ENCODE data around the gene IDH3A. TPM values are rescaled to one million over a fixed set of nuclear protein-coding genes. Genes with fewer than 3 reads are reported as not detected.

The IDH3A gene
- total RNA-seq, 1 donor from 2014 or later, result 48.7 TPM

- H3K9me3 Mint-ChIP-seq (ENCODE audit: low read depth), result peaks cover 2% of the 10 kb centered on the region
- no peaks in the 10 kb centered on the region for H3K4me1 Mint-ChIP-seq (ENCODE audit: low read depth)
- H3K36me3 Mint-ChIP-seq (ENCODE audit: low read depth), result peaks cover 3% of the 10 kb centered on the region
- DNase-seq (ENCODE audit: low spot score), result peak; percentile 12
- no peak overlapping the region for H3K4me3 Mint-ChIP-seq (ENCODE audit: unreplicated experiment)
- TF ChIP-seq, protein P1, sequence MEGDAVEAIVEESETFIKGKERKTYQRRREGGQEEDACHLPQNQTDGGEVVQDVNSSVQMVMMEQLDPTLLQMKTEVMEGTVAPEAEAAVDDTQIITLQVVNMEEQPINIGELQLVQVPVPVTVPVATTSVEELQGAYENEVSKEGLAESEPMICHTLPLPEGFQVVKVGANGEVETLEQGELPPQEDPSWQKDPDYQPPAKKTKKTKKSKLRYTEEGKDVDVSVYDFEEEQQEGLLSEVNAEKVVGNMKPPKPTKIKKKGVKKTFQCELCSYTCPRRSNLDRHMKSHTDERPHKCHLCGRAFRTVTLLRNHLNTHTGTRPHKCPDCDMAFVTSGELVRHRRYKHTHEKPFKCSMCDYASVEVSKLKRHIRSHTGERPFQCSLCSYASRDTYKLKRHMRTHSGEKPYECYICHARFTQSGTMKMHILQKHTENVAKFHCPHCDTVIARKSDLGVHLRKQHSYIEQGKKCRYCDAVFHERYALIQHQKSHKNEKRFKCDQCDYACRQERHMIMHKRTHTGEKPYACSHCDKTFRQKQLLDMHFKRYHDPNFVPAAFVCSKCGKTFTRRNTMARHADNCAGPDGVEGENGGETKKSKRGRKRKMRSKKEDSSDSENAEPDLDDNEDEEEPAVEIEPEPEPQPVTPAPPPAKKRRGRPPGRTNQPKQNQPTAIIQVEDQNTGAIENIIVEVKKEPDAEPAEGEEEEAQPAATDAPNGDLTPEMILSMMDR (IDR thresholded peaks at IDR 0.05), result no peak
- no peak overlapping the region for H3K27ac Mint-ChIP-seq (ENCODE audit: unreplicated experiment)
- H3K27me3 Mint-ChIP-seq (ENCODE audit: low read depth), result peaks cover 8% of the 10 kb centered on the region
Observed at GRCh38 chr15:78182821-78183220, 33.7 kb downstream of the IDH3A start.

- Mint-ChIP-seq H3K36me3 (ENCODE audit: low read depth) (peaks cover 2% of the 10 kb centered on the region), H3K4me3 (ENCODE audit: unreplicated experiment) (no peak overlapping the region), H3K27me3 (ENCODE audit: low read depth) (peaks cover 5% of the 10 kb centered on the region), H3K9me3 (ENCODE audit: low read depth) (peaks cover 12% of the 10 kb centered on the region), H3K27ac (ENCODE audit: unreplicated experiment) (no peak overlapping the region), H3K4me1 (ENCODE audit: low read depth) (no peaks in the 10 kb centered on the region)
- DNase-seq (ENCODE audit: low spot score), result peak; percentile 63
- TF ChIP-seq, protein P1 (IDR thresholded peaks at IDR 0.05), result no peak
Observed at GRCh38 chr15:78192826-78193594, 43.8 kb downstream of the IDH3A start.

GRCh38 chr15:78193731-78194567, 44.8 kb downstream of the IDH3A start:
- Mint-ChIP-seq H3K4me3 (ENCODE audit: unreplicated experiment) (no peak overlapping the region), H3K4me1 (ENCODE audit: low read depth) (no peaks in the 10 kb centered on the region), H3K9me3 (ENCODE audit: low read depth) (peaks cover 12% of the 10 kb centered on the region), H3K27me3 (ENCODE audit: low read depth) (peaks cover 5% of the 10 kb centered on the region), H3K36me3 (ENCODE audit: low read depth) (peaks cover 2% of the 10 kb centered on the region), H3K27ac (ENCODE audit: unreplicated experiment) (no peak overlapping the region)
- TF ChIP-seq, protein P1 (IDR thresholded peaks at IDR 0.05), result no peak
- peak; percentile 77 for DNase-seq (ENCODE audit: low spot score)

- no peaks in the 10 kb centered on the region for H3K4me1 Mint-ChIP-seq (ENCODE audit: low read depth)
- TF ChIP-seq, protein P1 (IDR thresholded peaks at IDR 0.05), result no peak
- peaks cover 12% of the 10 kb centered on the region for H3K9me3 Mint-ChIP-seq (ENCODE audit: low read depth)
- DNase-seq (ENCODE audit: low spot score), result peak; percentile 72
- H3K4me3 Mint-ChIP-seq (ENCODE audit: unreplicated experiment), result no peak overlapping the region
- H3K27ac Mint-ChIP-seq (ENCODE audit: unreplicated experiment), result no peak overlapping the region
- H3K27me3 Mint-ChIP-seq (ENCODE audit: low read depth), result peaks cover 5% of the 10 kb centered on the region
- H3K36me3 Mint-ChIP-seq (ENCODE audit: low read depth), result peaks cover 2% of the 10 kb centered on the region
Observed at GRCh38 chr15:78194568-78194925, 45.4 kb downstream of the IDH3A start.

DNA sequence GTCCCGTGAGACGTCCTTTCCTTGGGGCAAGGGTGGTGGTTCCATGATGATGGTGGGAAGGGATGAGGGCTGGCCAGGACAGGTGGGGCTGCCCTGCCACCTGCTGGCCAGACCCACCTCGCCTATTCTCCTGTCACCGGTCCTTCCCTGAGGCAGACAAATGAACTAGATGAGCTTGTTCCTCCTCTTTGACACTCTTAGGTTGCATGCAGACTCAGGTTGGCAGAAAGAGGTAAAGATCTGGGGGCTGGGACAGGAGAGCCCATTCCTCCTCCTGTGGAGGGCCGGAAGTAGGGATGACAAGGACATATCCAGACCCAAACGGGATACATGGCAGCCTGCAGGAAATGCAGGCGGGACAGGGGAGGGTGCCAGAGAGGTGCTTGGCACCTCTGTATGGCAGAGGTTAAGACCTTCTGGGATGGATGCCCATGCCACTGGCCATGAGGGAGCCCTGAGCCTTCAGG, 46.6 kb downstream of the IDH3A start:
- peak; percentile 49 for DNase-seq (ENCODE audit: low spot score)
- H3K27me3 Mint-ChIP-seq (ENCODE audit: low read depth), result peaks cover 2% of the 10 kb centered on the region
- H3K4me3 Mint-ChIP-seq (ENCODE audit: unreplicated experiment), result no peak overlapping the region
- H3K4me1 Mint-ChIP-seq (ENCODE audit: low read depth), result no peaks in the 10 kb centered on the region
- TF ChIP-seq, protein P1 (IDR thresholded peaks at IDR 0.05), result peak; percentile 78
- H3K9me3 Mint-ChIP-seq (ENCODE audit: low read depth), result peaks cover 9% of the 10 kb centered on the region
- no peak overlapping the region for H3K27ac Mint-ChIP-seq (ENCODE audit: unreplicated experiment)
- no peaks in the 10 kb centered on the region for H3K36me3 Mint-ChIP-seq (ENCODE audit: low read depth)

Data from chondrocyte (in vitro differentiated cells).